Stomach (tissue), 9 donors: ENCODE measurements around the gene ADAMTSL3. TPM values are rescaled to one million over a fixed set of nuclear protein-coding genes. Genes with fewer than 3 reads are reported as not detected.
"Not testable (repeated sequence)": the region's sequence is repeated elsewhere in the genome, so short reads cannot be mapped to it uniquely, and the experiment has no call there.

Source experiments
- DNase-seq, 2 donors: peaks; one replicate each; pipeline versions ENCODE4 v3.0.0 to v3.0.0-alpha.2; 2013 to 2019
- H3K27ac ChIP-seq, 5 donors: fragments of 200-600 bp in 4 of 5; sonication (generic) in 4 of 5; one replicate each; pipeline ENCODE4 v1.5.1; 2013 to 2019; ENCODE audit warnings: mild to moderate bottlenecking in 1 of 5, moderate library complexity in 1 of 5
- H3K27me3 ChIP-seq, 3 donors: fragments of 200-600 bp; sonication (generic); one replicate each; pipeline ENCODE4 v1.5.1; 2017 to 2019; ENCODE audit warnings: mixed run types in 1 of 3
- H3K36me3 ChIP-seq, 4 donors: fragments of 200-600 bp; sonication (generic); 1 replicate in 3 of 4; 2 replicates in 1 of 4; pipeline ENCODE4 v1.5.1; 2016 to 2019
- H3K4me1 ChIP-seq, 4 donors: fragments of 200-600 bp; sonication (generic); one replicate each; pipeline ENCODE4 v1.5.1; 2016 to 2019
- H3K4me3 ChIP-seq, 4 donors: fragments of 200-600 bp; sonication (generic) in 3 of 4; one replicate each; pipeline ENCODE4 v1.5.1; 2016 to 2019; ENCODE audit warnings: mild to moderate bottlenecking in 1 of 4
- H3K9me3 ChIP-seq, 4 donors: fragments of 200-600 bp; sonication (generic); one replicate each; pipeline ENCODE4 v1.5.1; 2016 to 2019
- CTCF ChIP-seq, 7 experiments: fragments of 450-650 bp in 4 of 7; fragments of 200-600 bp in 3 of 7; sonication (generic) in 3 of 7; IDR thresholded peaks; one replicate each; pipeline ENCODE4 v1.5.1; 2016 to 2019; ENCODE audit warnings: antibody characterized with exemption in 7 of 7, control low read depth in 2 of 7, mild to moderate bottlenecking in 1 of 7
- EP300 ChIP-seq: sonication (generic); formaldehyde crosslinking; IDR thresholded peaks from one replicate; pipeline ENCODE4 v1.6.1; 2017; ENCODE audit warnings: antibody characterized with exemption
- POLR2A ChIP-seq, 4 donors: fragments of 450-650 bp; IDR thresholded peaks; one replicate each; pipeline ENCODE4 v1.6.1; 2016; ENCODE audit warnings: antibody characterized with exemption in 4 of 4, control low read depth in 2 of 4, mild to moderate bottlenecking in 1 of 4, moderate library complexity in 1 of 4
- POLR2AphosphoS5 ChIP-seq, 3 donors: sonication (generic); formaldehyde crosslinking; IDR thresholded peaks; one replicate each; pipeline ENCODE4 v1.6.1; 2016; ENCODE audit warnings: antibody characterized with exemption in 3 of 3
- WGBS, 5 donors: extraction: QIAGEN DNeasy Blood & Tissue Kit in 3 of 5; methylation state at CpG; one replicate each; pipeline versions ENCODE4 v1.1.5 to v1.1.7; 2013 to 2018; 5-methylcytosine and 5-hydroxymethylcytosine counted together
- intact Hi-C: fragments of 100-400 bp; cut with DNase I; formaldehyde crosslinking; loops from one replicate; pipeline ENCODE4 v1.15.1; 2023; ENCODE audit warnings: low total_unique reads
- polyA plus RNA-seq, 3 donors: library from polyadenylated mRNA; stranded (reverse); fragments of 200-250 nt; gene quantifications; one replicate each; pipeline ENCODE4 v1.2.3, GENCODE V29; 2013
- total RNA-seq, 5 donors: library from RNA; depleted of rRNA; stranded (reverse); fragments of >200 nt; gene quantifications; one replicate each; pipeline versions ENCODE4 v1.1.0 to v1.2.3, GENCODE V29; 2014 to 2016
- donor health status: healthy with polysubstance abuse.
- donor health status: Bipolar disorder and iron deficiency.
- donor health status: healthy.

Gene ADAMTSL3
- total and polyA plus RNA-seq, 8 donors: 1.1 to 54.9 (median 6.0) TPM

GRCh38 chr15:83700082-83700481 is 46.2 kb downstream of the ADAMTSL3 start:
- no peak for DNase-seq
- H3K4me3 ChIP-seq: no peak overlapping the region
- H3K4me1 ChIP-seq: peaks cover 0 to 12% (median 2%) of the 10 kb centered on the region in 4 donors
- TF ChIP-seq POLR2AphosphoS5 (IDR thresholded peaks at IDR 0.05) (no peak), EP300 (no peak), CTCF (IDR thresholded peaks at IDR 0.05) (no peak), POLR2A (IDR thresholded peaks at IDR 0.05) (no peak)
- H3K27me3 ChIP-seq: no peaks in the 10 kb centered on the region
- intact Hi-C loops: no loop called here
- no peaks in the 10 kb centered on the region for H3K9me3 ChIP-seq
- no peak overlapping the region for H3K27ac ChIP-seq
- H3K36me3 ChIP-seq: peaks cover 0 to 2% (median under 1%) of the 10 kb centered on the region in 4 donors
- 90 to 96% (median 94%) methylated on average over 3 of the region's 3 CpGs for WGBS, 5 donors

- H3K27me3 ChIP-seq, H3K27ac ChIP-seq, H3K36me3 ChIP-seq, DNase-seq, H3K4me3 ChIP-seq, intact Hi-C loops, H3K9me3 ChIP-seq, H3K4me1 ChIP-seq: not testable (repeated sequence)
- 86 to 98% (median 95%) methylated on average over 2 of the region's 2 CpGs for WGBS, 5 donors
Observed at GRCh38 chr15:83702314-83702713, 48.4 kb downstream of the ADAMTSL3 start.

GRCh38 chr15:83708328-83708727 is 54.4 kb downstream of the ADAMTSL3 start:
- no peak for DNase-seq
- Histone ChIP-seq H3K4me1 (no peaks in the 10 kb centered on the region), H3K36me3 (peaks cover 0 to 5% (median 3%) of the 10 kb centered on the region in 4 donors), H3K4me3 (no peak overlapping the region), H3K27me3 (no peaks in the 10 kb centered on the region), H3K27ac (no peak overlapping the region), H3K9me3 (no peaks in the 10 kb centered on the region)
- TF ChIP-seq POLR2A (IDR thresholded peaks at IDR 0.05) (no peak), CTCF (IDR thresholded peaks at IDR 0.05) (no peak), POLR2AphosphoS5 (IDR thresholded peaks at IDR 0.05) (no peak), EP300 (no peak)
- intact Hi-C loops: no loop called here
- 81 to 89% (median 84%) methylated on average over 6 of the region's 6 CpGs for WGBS, 5 donors

GRCh38 chr15:83709241-83709640 is 55.3 kb downstream of the ADAMTSL3 start:
- Histone ChIP-seq H3K27me3 (no peaks in the 10 kb centered on the region), H3K27ac (no peak overlapping the region), H3K4me1 (no peaks in the 10 kb centered on the region), H3K36me3 (peaks cover 0 to 5% (median 3%) of the 10 kb centered on the region in 4 donors), H3K4me3 (no peak overlapping the region), H3K9me3 (no peaks in the 10 kb centered on the region)
- DNase-seq: no peak
- WGBS, 5 donors: 79 to 94% (median 84%) methylated on average over 2 of the region's 2 CpGs
- no peak for TF ChIP-seq CTCF (IDR thresholded peaks at IDR 0.05)
- TF ChIP-seq POLR2AphosphoS5 (IDR thresholded peaks at IDR 0.05): no peak
- no peak for TF ChIP-seq POLR2A (IDR thresholded peaks at IDR 0.05)
- no peak for TF ChIP-seq EP300
- intact Hi-C loops: no loop called here

GRCh38 chr15:83709811-83710210 is 55.9 kb downstream of the ADAMTSL3 start:
- DNase-seq: no peak
- 76 to 95% (median 92%) methylated on average over 3 of the region's 3 CpGs for WGBS, 5 donors
- intact Hi-C loops: no loop called here
- H3K27me3 ChIP-seq: no peaks in the 10 kb centered on the region
- TF ChIP-seq CTCF (IDR thresholded peaks at IDR 0.05) (no peak), POLR2A (IDR thresholded peaks at IDR 0.05) (no peak), POLR2AphosphoS5 (IDR thresholded peaks at IDR 0.05) (no peak), EP300 (no peak)
- no peaks in the 10 kb centered on the region for H3K9me3 ChIP-seq
- no peak overlapping the region for H3K4me3 ChIP-seq
- no peak overlapping the region for H3K27ac ChIP-seq
- no peaks in the 10 kb centered on the region for H3K4me1 ChIP-seq
- H3K36me3 ChIP-seq: peaks cover 0 to 5% (median 3%) of the 10 kb centered on the region in 4 donors
